ENCODE measurements around the gene CPVL.

The CPVL gene

DNA sequence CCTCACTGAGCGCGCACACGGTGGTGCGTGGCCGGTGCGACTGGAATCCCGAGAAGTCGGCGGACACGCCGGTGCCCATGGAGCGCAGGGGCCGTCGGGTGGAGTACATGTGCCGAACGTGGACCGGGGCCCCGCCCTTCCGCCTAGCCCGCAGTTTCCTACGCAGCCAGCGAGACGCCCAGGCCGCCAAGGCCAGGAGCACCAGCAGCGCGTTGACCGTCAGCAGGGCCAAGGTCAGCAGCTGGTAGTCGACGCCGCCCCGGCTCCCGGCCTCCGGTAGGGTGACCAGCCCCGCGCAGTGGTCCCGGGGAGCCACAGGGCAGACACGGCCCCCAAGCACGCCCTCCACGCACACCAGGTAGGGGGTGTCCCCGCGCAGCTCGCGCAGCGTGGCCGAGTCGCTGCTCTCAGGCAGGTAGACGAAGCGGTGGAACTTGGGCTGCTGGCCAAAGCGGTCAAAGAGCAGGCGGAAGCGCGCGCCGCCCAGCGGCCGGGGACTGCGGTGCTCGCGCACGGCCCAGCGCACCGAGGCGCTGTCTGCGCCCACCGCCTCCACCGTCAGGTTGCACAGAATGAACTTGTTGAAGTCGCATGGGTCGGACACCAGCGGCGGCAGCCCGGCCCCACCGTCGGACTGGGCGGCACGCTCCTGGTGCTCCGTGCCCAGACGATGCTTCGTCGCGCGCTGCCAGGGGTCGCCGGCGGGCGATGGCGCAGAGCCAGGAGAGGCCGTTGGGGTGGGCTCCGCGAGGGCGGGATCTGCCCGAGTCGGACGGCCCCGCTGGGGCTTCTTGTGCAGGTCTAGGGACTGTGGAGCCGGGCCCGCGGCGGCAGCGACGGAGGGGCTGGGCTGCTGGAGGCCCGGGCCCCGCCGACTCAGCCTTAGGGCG is 190.4 kb downstream of the CPVL start:
- H3K27me3 ChIP-seq (ENCODE audit: control insufficient read depth, insufficient read depth, low read length), result peaks cover 58% of the 10 kb centered on the region
- peak overlapping the region; percentile 68 for H3K4me3 ChIP-seq (ENCODE audit: low read depth, low read length)
- no peak overlapping the region; the same call in 1 of the 2 replicates for H3K9ac ChIP-seq (ENCODE audit: low read depth, low read length)
- H3K9me3 ChIP-seq (ENCODE audit: control insufficient read depth, insufficient read depth, low read length), result 0 out of 2 replicates have a peak, but pooled peaks cover 3% of the 10 kb centered on the region
- H3K4me1 ChIP-seq (ENCODE audit: control insufficient read depth, insufficient read depth, low read length), result peaks cover 17% of the 10 kb centered on the region
- H3K36me3 ChIP-seq (ENCODE audit: control insufficient read depth, insufficient read depth, low read length), result no peaks in the 10 kb centered on the region
- H3K27ac ChIP-seq (ENCODE audit: low read depth, low read length), result no peak overlapping the region

GRCh38 chr7:28955356-28955717 is 191.0 kb downstream of the CPVL start:
- Histone ChIP-seq H3K4me3 (ENCODE audit: low read depth, low read length) (no peak overlapping the region; the same call in 1 of the 2 replicates), H3K9me3 (ENCODE audit: control insufficient read depth, insufficient read depth, low read length) (0 out of 2 replicates have a peak, but pooled peaks cover 3% of the 10 kb centered on the region), H3K36me3 (ENCODE audit: control insufficient read depth, insufficient read depth, low read length) (no peaks in the 10 kb centered on the region), H3K4me1 (ENCODE audit: control insufficient read depth, insufficient read depth, low read length) (peaks cover 17% of the 10 kb centered on the region), H3K27me3 (ENCODE audit: control insufficient read depth, insufficient read depth, low read length) (peaks cover 53% of the 10 kb centered on the region), H3K27ac (ENCODE audit: low read depth, low read length) (no peak overlapping the region), H3K9ac (ENCODE audit: low read depth, low read length) (no peak overlapping the region)

GRCh38 chr7:28954946-28955345 is 191.4 kb downstream of the CPVL start:
- Histone ChIP-seq H3K9ac (ENCODE audit: low read depth, low read length) (no peak overlapping the region), H3K36me3 (ENCODE audit: control insufficient read depth, insufficient read depth, low read length) (no peaks in the 10 kb centered on the region), H3K9me3 (ENCODE audit: control insufficient read depth, insufficient read depth, low read length) (0 out of 2 replicates have a peak, but pooled peaks cover 3% of the 10 kb centered on the region), H3K4me1 (ENCODE audit: control insufficient read depth, insufficient read depth, low read length) (peaks cover 17% of the 10 kb centered on the region), H3K27ac (ENCODE audit: low read depth, low read length) (no peak overlapping the region), H3K27me3 (ENCODE audit: control insufficient read depth, insufficient read depth, low read length) (peaks cover 49% of the 10 kb centered on the region), H3K4me3 (ENCODE audit: low read depth, low read length) (no peak overlapping the region; the same call in 1 of the 2 replicates)

GRCh38 chr7:28954471-28954870 is 191.9 kb downstream of the CPVL start:
- H3K9me3 ChIP-seq (ENCODE audit: control insufficient read depth, insufficient read depth, low read length), result 0 out of 2 replicates have a peak, but pooled peaks cover 3% of the 10 kb centered on the region
- no peak overlapping the region for H3K9ac ChIP-seq (ENCODE audit: low read depth, low read length)
- peaks cover 17% of the 10 kb centered on the region for H3K4me1 ChIP-seq (ENCODE audit: control insufficient read depth, insufficient read depth, low read length)
- no peaks in the 10 kb centered on the region for H3K36me3 ChIP-seq (ENCODE audit: control insufficient read depth, insufficient read depth, low read length)
- no peak overlapping the region for H3K27ac ChIP-seq (ENCODE audit: low read depth, low read length)
- no peak overlapping the region for H3K4me3 ChIP-seq (ENCODE audit: low read depth, low read length)
- peaks cover 44% of the 10 kb centered on the region for H3K27me3 ChIP-seq (ENCODE audit: control insufficient read depth, insufficient read depth, low read length)

DNA sequence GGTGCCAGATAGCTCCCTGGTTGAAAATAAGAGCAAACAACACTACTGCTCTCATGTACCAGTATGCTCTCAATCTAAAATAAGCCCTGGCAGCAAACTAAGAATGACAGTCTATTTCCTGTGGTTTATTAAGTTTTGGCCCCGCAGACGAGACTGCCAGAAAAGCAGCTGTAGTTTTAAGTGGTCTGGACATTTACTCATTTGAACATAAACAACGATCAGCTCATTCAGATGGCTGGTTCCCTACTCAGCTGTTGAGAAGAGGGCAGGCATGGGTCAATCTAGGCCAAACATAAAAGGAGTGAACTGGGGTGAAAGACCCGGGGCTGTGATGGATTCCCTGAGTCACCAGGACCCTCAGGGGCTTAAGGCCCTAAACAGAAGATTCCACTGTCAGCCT is 192.7 kb downstream of the CPVL start:
- peaks cover 10% of the 10 kb centered on the region for H3K4me1 ChIP-seq (ENCODE audit: control insufficient read depth, insufficient read depth, low read length)
- no peak overlapping the region for H3K9ac ChIP-seq (ENCODE audit: low read depth, low read length)
- H3K9me3 ChIP-seq (ENCODE audit: control insufficient read depth, insufficient read depth, low read length), result 0 out of 2 replicates have a peak, but pooled peaks cover 3% of the 10 kb centered on the region
- H3K27me3 ChIP-seq (ENCODE audit: control insufficient read depth, insufficient read depth, low read length), result peaks cover 36% of the 10 kb centered on the region
- no peak overlapping the region for H3K4me3 ChIP-seq (ENCODE audit: low read depth, low read length)
- no peak overlapping the region for H3K27ac ChIP-seq (ENCODE audit: low read depth, low read length)
- H3K36me3 ChIP-seq (ENCODE audit: control insufficient read depth, insufficient read depth, low read length), result no peaks in the 10 kb centered on the region
